ENCODE data around the gene PITPNM1.

DNA sequence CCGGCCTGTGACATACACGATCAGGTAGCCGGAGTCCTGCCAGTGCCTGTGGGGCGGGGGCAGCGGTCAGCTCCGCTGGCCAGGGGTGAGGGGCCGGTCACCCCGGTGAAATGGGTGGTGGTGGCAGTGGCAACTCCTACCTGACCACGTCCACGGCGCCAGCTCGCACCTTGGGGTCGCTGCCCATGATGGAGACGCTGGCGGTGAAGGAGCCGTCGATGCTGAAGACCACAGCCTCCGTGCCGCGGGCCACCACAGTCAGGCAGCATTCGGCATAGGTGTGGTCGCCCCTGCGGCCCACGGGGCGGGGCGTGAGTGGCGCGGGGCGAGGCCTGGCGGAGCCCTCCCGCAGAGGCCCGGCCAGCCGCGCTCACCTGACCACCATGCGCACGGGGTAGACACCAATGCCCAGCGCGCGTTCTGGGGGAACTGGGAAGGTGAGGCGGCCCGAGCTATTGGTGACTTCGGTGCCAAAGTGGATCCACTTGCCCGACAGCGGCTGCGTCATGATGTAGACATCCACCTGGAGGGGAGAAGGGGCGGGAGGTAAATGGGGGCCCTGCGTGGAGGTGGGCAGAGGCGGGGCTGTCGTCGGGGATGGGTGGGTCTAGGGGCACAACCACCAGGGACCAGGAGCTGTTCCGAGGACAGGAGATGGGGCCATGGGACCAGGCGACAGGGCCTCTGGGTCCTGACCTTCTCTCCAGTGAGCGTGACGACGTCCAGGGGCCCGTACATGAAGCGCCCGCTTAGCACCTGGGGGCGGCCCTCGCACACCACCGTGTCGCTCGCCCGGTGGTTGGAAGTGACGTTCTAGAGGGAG, 11.4 kb downstream of the PITPNM1 start:
- TF ChIP-seq, protein P1, sequence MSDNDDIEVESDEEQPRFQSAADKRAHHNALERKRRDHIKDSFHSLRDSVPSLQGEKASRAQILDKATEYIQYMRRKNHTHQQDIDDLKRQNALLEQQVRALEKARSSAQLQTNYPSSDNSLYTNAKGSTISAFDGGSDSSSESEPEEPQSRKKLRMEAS (IDR thresholded peaks at IDR 0.05; ENCODE audit: low read depth, low read length) = no peak
- no peak for TF ChIP-seq POLR2A (IDR thresholded peaks at IDR 0.05; ENCODE audit: extremely low read depth, insufficient read length)
- TF ChIP-seq, protein P2, sequence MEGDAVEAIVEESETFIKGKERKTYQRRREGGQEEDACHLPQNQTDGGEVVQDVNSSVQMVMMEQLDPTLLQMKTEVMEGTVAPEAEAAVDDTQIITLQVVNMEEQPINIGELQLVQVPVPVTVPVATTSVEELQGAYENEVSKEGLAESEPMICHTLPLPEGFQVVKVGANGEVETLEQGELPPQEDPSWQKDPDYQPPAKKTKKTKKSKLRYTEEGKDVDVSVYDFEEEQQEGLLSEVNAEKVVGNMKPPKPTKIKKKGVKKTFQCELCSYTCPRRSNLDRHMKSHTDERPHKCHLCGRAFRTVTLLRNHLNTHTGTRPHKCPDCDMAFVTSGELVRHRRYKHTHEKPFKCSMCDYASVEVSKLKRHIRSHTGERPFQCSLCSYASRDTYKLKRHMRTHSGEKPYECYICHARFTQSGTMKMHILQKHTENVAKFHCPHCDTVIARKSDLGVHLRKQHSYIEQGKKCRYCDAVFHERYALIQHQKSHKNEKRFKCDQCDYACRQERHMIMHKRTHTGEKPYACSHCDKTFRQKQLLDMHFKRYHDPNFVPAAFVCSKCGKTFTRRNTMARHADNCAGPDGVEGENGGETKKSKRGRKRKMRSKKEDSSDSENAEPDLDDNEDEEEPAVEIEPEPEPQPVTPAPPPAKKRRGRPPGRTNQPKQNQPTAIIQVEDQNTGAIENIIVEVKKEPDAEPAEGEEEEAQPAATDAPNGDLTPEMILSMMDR (IDR thresholded peaks at IDR 0.05; ENCODE audit: low read depth, low read length) = no peak
